HepG2 (cell line): ENCODE data around the gene NDST1. TPM values are rescaled to one million over a fixed set of nuclear protein-coding genes. Genes with fewer than 3 reads are reported as not detected.

Source experiments
- ARNTL ChIP-seq: sonication (generic); formaldehyde crosslinking; IDR thresholded peaks from 2 replicates; pipeline ENCODE4 v1.4.0; 2020; ENCODE audit warnings: mild to moderate bottlenecking, missing genetic modification reagents
- DR1 ChIP-seq: sonication (generic); formaldehyde crosslinking; IDR thresholded peaks from 2 replicates; pipeline ENCODE4 v1.8.0; 2021; ENCODE audit warnings: mild to moderate bottlenecking, missing genetic modification reagents, inconsistent platforms
- EZH2 ChIP-seq: conservative IDR thresholded peaks from 2 replicates; pipeline ENCODE4 v1.6.1; 2012; ENCODE audit warnings: mild to moderate bottlenecking, low read depth, low read length, moderate library complexity
- FOXO1 ChIP-seq: sonication (generic); formaldehyde crosslinking; IDR thresholded peaks from 2 replicates; pipeline ENCODE4 v1.4.0; 2020; ENCODE audit warnings: missing genetic modification reagents
- GATAD2A ChIP-seq: IDR thresholded peaks from 2 replicates; pipeline ENCODE4 v1.6.1; 2016
- IKZF1 ChIP-seq: fragments of 450-650 bp; IDR thresholded peaks from 2 replicates; pipeline ENCODE4 v1.7.1; 2016
- MAX ChIP-seq: IDR thresholded peaks from 2 replicates; pipeline ENCODE4 v1.6.1; 2012; ENCODE audit warnings: inconsistent platforms
- PATZ1 ChIP-seq: sonication (generic); formaldehyde crosslinking; IDR thresholded peaks from 2 replicates; pipeline ENCODE4 v1.4.0; 2020; ENCODE audit warnings: missing genetic modification reagents
- PCBP1 ChIP-seq: fragments of 200-400 bp; formaldehyde crosslinking; IDR thresholded peaks from 2 replicates; pipeline ENCODE4 v1.6.1; 2017; ENCODE audit warnings: mild to moderate bottlenecking, low read depth, low read length, borderline replicate concordance
- RBFOX2 ChIP-seq: fragments of 200-400 bp; formaldehyde crosslinking; IDR thresholded peaks from 2 replicates; pipeline ENCODE4 v1.6.1; 2017; ENCODE audit warnings: low read depth, mild to moderate bottlenecking, low read length
- SALL2 ChIP-seq: sonication (generic); formaldehyde crosslinking; IDR thresholded peaks from 2 replicates; pipeline ENCODE4 v1.8.1; 2023; ENCODE audit warnings: mild to moderate bottlenecking, missing genetic modification reagents, inconsistent platforms
- SMAD1 ChIP-seq: sonication (generic); formaldehyde crosslinking; IDR thresholded peaks from 2 replicates; pipeline ENCODE4 v1.4.0; 2020; ENCODE audit warnings: missing genetic modification reagents, low read depth, mild to moderate bottlenecking, borderline replicate concordance
- SP1 ChIP-seq, 2 experiments: fragments of 450-650 bp in 1 of 2; sonication (generic) in 1 of 2; formaldehyde crosslinking in 1 of 2; IDR thresholded peaks; 2 replicates each; pipeline versions ENCODE4 v1.4.0 to v1.6.1; 2016 to 2020; ENCODE audit warnings: missing genetic modification reagents in 1 of 2
- TFAP4 ChIP-seq: sonication (generic); IDR thresholded peaks from 2 replicates; pipeline ENCODE4 v1.6.1; 2016; ENCODE audit warnings: low read depth, borderline replicate concordance
- TFDP2 ChIP-seq: sonication (generic); formaldehyde crosslinking; IDR thresholded peaks from 2 replicates; pipeline ENCODE4 v1.4.0; 2020; ENCODE audit warnings: missing genetic modification reagents
- USF2 ChIP-seq, 2 experiments: sonication (generic) in 1 of 2; formaldehyde crosslinking in 1 of 2; IDR thresholded peaks; 2 replicates each; pipeline versions ENCODE4 v1.5.1 to v1.6.1; 2011 to 2020; ENCODE audit warnings: borderline replicate concordance in 1 of 2, low read depth in 1 of 2, low read length in 1 of 2, mild to moderate bottlenecking in 1 of 2, missing genetic modification reagents in 1 of 2, moderate library complexity in 1 of 2
- ZKSCAN5 ChIP-seq: sonication (generic); formaldehyde crosslinking; IDR thresholded peaks from 2 replicates; pipeline ENCODE4 v1.5.1; 2020; ENCODE audit warnings: mild to moderate bottlenecking, missing genetic modification reagents
- ZNF17 ChIP-seq: sonication (generic); formaldehyde crosslinking; IDR thresholded peaks from 2 replicates; pipeline ENCODE4 v1.5.0; 2020; ENCODE audit warnings: mild to moderate bottlenecking, missing genetic modification reagents
- ZNF441 ChIP-seq: sonication (generic); formaldehyde crosslinking; IDR thresholded peaks from 2 replicates; pipeline ENCODE4 v1.7.0; 2021; ENCODE audit warnings: missing genetic modification reagents, borderline replicate concordance
- ZNF781 ChIP-seq: sonication (generic); formaldehyde crosslinking; IDR thresholded peaks from 2 replicates; pipeline ENCODE4 v1.5.1; 2020; ENCODE audit warnings: borderline replicate concordance, mild to moderate bottlenecking, missing genetic modification reagents; ENCODE audit errors: not compliant biosample characterization
- polyA plus RNA-seq, 8 experiments: library from polyadenylated mRNA; depleted of rRNA in 3 of 8; stranded (reverse) in 7 of 8; unstranded in 1 of 8; fragments of >200 nt; fragmentation: Illumina TruSeq in 4 of 8; extraction: Trizol in 4 of 8; gene quantifications; 2 replicates each; pipeline versions ENCODE4 v1.2.1 to v1.2.3, GENCODE V29; 2011 to 2016; ENCODE audit warnings: low read depth in 4 of 8, missing spikeins in 1 of 8, mixed read lengths in 1 of 8; ENCODE audit not compliant: insufficient read depth in 1 of 8
- total RNA-seq, 5 experiments: library from RNA; depleted of rRNA; stranded (reverse); fragments of >200 nt; fragmentation: Illumina TruSeq; extraction: Trizol; gene quantifications; 2 replicates each; pipeline ENCODE4 v1.2.3, GENCODE V29; 2016; ENCODE audit warnings: low read depth in 1 of 5

Gene NDST1
- total and polyA plus RNA-seq, 2 of the 13 experiments (the other 11 are each of a cell fraction or from before 2014, with no cell fraction given): 23.8 to 26.2 TPM

GRCh38 chr5:150568663-150569062 is 60.7 kb downstream of the NDST1 start (continued):
- TF ChIP-seq ZNF17: no peak
- TF ChIP-seq SALL2: no peak
- TF ChIP-seq FOXO1: no peak
- no peak for TF ChIP-seq ZNF781 (CRISPR knock-in tag)
- TF ChIP-seq SP1 (IDR thresholded peaks at IDR 0.05): no peak
- TF ChIP-seq SP1 (CRISPR knock-in tag; IDR thresholded peaks at IDR 0.05): no peak
- peak; percentile 82 for TF ChIP-seq ARNTL (CRISPR knock-in tag)
- peak; percentile 14; the same call in 1 of the 2 replicates for TF ChIP-seq GATAD2A (CRISPR knock-in tag)
- TF ChIP-seq PATZ1 (CRISPR knock-in tag): peak; percentile 65; the same call in 1 of the 2 replicates
- no peak for TF ChIP-seq ZNF441 (CRISPR knock-in tag)
- no peak for TF ChIP-seq ZKSCAN5 (CRISPR knock-in tag)
- TF ChIP-seq DR1 (CRISPR knock-in tag): no peak
- no peak for TF ChIP-seq PCBP1
- no peak for TF ChIP-seq USF2 (IDR thresholded peaks at IDR 0.05; ENCODE audit: low read depth, low read length)
- peak; percentile 56; the same call in 1 of the 2 replicates for TF ChIP-seq USF2 (CRISPR knock-in tag; IDR thresholded peaks at IDR 0.05; ENCODE audit: borderline replicate concordance)
- TF ChIP-seq SMAD1 (CRISPR knock-in tag): no peak
- TF ChIP-seq RBFOX2: no peak
- TF ChIP-seq TFDP2 (CRISPR knock-in tag): no peak
- TF ChIP-seq IKZF1: no peak
- no peak for TF ChIP-seq EZH2
- peak; percentile 26; the same call in 1 of the 2 replicates for TF ChIP-seq MAX
- TF ChIP-seq TFAP4: peak; percentile 21; the same call in 1 of the 2 replicates
